ENCODE results near the gene CPNE9. TPM values are rescaled to one million over a fixed set of nuclear protein-coding genes. Genes with fewer than 3 reads are reported as not detected.

Gene CPNE9
- total RNA-seq, 1 experiment from 2014 or later: 3.5 TPM

DNA sequence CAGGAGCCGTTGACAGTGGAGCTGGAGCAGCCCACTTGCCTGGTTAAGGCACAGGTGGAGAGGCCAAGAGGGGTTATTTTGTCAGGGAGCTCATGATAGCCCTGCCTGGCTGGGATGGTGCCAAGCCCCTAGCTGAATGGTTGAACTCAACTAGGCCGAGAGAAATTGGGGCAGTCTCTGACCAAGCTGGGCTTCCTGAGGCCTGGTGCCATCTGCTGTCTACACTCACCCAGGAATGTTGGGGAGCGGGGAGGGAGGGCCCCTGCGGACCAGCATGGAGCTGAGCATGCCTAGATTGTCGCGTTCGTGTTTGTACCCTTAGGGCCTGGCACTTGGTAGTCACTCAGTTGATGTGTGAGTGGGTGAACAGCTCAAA lies 29.1 kb downstream of the CPNE9 start:
- no peak overlapping the region for H2BK5ac ChIP-seq (ENCODE audit: insufficient read length, low read length)
- no peak overlapping the region for H2AFZ ChIP-seq (ENCODE audit: low read length)
- no peak overlapping the region for H2BK12ac ChIP-seq (ENCODE audit: insufficient read length, low read depth, low read length)
- no peak overlapping the region for H3K56ac ChIP-seq (ENCODE audit: insufficient read length, low read depth, low read length)
- no peak overlapping the region for H3K14ac ChIP-seq (ENCODE audit: insufficient read depth, low read length)
- no peak overlapping the region for H3K23ac ChIP-seq (ENCODE audit: insufficient read length, low read depth, low read length)
- Mint-ChIP-seq H3K27me3 (ENCODE audit: low read depth) (no peaks in the 10 kb centered on the region), H3K9me3 (no peaks in the 10 kb centered on the region), H3K4me1 (peaks cover 14 to 19% of the 10 kb centered on the region in 2 experiments), H3K4me3 (peak overlapping the region; percentile 88 to 91), H3K36me3 (ENCODE audit: insufficient read depth in 1 of 3, low read depth in 3 of 3) (peaks cover 14 to 37% (median 33%) of the 10 kb centered on the region in 3 experiments; a peak in 6 of 7 replicates), H3K27ac (peak overlapping the region in 2 of 3 experiments; percentile 85 to 87; a peak in 4 of 7 replicates)
- H3K18ac ChIP-seq (ENCODE audit: insufficient read length, low read depth, low read length): no peak overlapping the region
- H2AK5ac ChIP-seq (ENCODE audit: insufficient read length, low read length): no peak overlapping the region
- no peak overlapping the region for H2BK20ac ChIP-seq (ENCODE audit: low read depth, low read length, poor library complexity, severe bottlenecking)
- H3K79me1 ChIP-seq (ENCODE audit: insufficient read depth, low read depth, low read length, poor library complexity, severe bottlenecking): peaks cover 4% of the 10 kb centered on the region
- no peak overlapping the region for H4K91ac ChIP-seq (ENCODE audit: insufficient read length, low read depth, low read length)
- no peaks in the 10 kb centered on the region for H3K4me1 ChIP-seq (ENCODE audit: insufficient read depth, low read length)
- no peaks in the 10 kb centered on the region for H3K9me3 ChIP-seq (ENCODE audit: control insufficient read depth, low read depth, low read length)
- H3T11ph ChIP-seq (ENCODE audit: low read length): no peak overlapping the region
- H3K27me3 ChIP-seq (ENCODE audit: insufficient read depth, low read length): no peaks in the 10 kb centered on the region
- peaks cover 2% of the 10 kb centered on the region for H4K20me1 ChIP-seq (ENCODE audit: control insufficient read depth, insufficient read depth, insufficient read length)
- H4K5ac ChIP-seq (ENCODE audit: insufficient read length, low read depth, low read length): no peak overlapping the region
- peak overlapping the region; percentile 85 for H3K4me2 ChIP-seq (ENCODE audit: insufficient read depth, insufficient read length, low read length)
- H4K8ac ChIP-seq (replicated peaks; ENCODE audit: insufficient read length, low read depth, low read length): no peak overlapping the region
- no CpG with 5 or more reads among the region's 7 CpGs for WGBS (ENCODE audit: extremely low coverage, insufficient read length, low lambda C conversion rate)
- no peak overlapping the region for H2BK15ac ChIP-seq (ENCODE audit: low read depth, low read length)
- H3K79me2 ChIP-seq (ENCODE audit: insufficient read depth, low read length): peaks cover 13% of the 10 kb centered on the region; the same call in 1 of the 2 replicates
- H3K9ac ChIP-seq (ENCODE audit: extremely low read depth, insufficient read length, low read length): peak overlapping the region; percentile 84
- no peak overlapping the region for H2BK120ac ChIP-seq (ENCODE audit: low read depth, low read length, poor library complexity, severe bottlenecking)
- no peak for DNase-seq
- no peak overlapping the region for H3K4ac ChIP-seq (ENCODE audit: low read depth, low read length)
- no peak overlapping the region for H3K27ac ChIP-seq (ENCODE audit: insufficient read length, low read depth, low read length)
- TF ChIP-seq, protein P1, sequence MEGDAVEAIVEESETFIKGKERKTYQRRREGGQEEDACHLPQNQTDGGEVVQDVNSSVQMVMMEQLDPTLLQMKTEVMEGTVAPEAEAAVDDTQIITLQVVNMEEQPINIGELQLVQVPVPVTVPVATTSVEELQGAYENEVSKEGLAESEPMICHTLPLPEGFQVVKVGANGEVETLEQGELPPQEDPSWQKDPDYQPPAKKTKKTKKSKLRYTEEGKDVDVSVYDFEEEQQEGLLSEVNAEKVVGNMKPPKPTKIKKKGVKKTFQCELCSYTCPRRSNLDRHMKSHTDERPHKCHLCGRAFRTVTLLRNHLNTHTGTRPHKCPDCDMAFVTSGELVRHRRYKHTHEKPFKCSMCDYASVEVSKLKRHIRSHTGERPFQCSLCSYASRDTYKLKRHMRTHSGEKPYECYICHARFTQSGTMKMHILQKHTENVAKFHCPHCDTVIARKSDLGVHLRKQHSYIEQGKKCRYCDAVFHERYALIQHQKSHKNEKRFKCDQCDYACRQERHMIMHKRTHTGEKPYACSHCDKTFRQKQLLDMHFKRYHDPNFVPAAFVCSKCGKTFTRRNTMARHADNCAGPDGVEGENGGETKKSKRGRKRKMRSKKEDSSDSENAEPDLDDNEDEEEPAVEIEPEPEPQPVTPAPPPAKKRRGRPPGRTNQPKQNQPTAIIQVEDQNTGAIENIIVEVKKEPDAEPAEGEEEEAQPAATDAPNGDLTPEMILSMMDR (conservative IDR thresholded peaks at IDR 0.05): no peak
- peaks cover 12% of the 10 kb centered on the region for H3K23me2 ChIP-seq (ENCODE audit: insufficient read length, low read depth, low read length, poor library complexity, severe bottlenecking)

Data from H9 (cell line).